GM12875 (cell line): Measurements from ENCODE around the gene TMEM242.

Experiments used
- H3K4me3 ChIP-seq: one replicate; pipeline ENCODE4 v1.5.1; 2011; ENCODE audit warnings: low read depth, low read length, control low read depth
- TF ChIP-seq, protein P1 (sequence below): IDR thresholded peaks from 2 replicates; pipeline ENCODE4 v1.5.1; 2011; ENCODE audit warnings: low read depth, mild to moderate bottlenecking, control low read depth, inconsistent platforms, low read length, moderate library complexity, borderline replicate concordance; ENCODE audit not compliant: insufficient read depth

TMEM242 gene

GRCh38 chr6:157239671-157240058, 83.7 kb downstream of the TMEM242 start:
- H3K4me3 ChIP-seq: no peak overlapping the region
- TF ChIP-seq, protein P1, sequence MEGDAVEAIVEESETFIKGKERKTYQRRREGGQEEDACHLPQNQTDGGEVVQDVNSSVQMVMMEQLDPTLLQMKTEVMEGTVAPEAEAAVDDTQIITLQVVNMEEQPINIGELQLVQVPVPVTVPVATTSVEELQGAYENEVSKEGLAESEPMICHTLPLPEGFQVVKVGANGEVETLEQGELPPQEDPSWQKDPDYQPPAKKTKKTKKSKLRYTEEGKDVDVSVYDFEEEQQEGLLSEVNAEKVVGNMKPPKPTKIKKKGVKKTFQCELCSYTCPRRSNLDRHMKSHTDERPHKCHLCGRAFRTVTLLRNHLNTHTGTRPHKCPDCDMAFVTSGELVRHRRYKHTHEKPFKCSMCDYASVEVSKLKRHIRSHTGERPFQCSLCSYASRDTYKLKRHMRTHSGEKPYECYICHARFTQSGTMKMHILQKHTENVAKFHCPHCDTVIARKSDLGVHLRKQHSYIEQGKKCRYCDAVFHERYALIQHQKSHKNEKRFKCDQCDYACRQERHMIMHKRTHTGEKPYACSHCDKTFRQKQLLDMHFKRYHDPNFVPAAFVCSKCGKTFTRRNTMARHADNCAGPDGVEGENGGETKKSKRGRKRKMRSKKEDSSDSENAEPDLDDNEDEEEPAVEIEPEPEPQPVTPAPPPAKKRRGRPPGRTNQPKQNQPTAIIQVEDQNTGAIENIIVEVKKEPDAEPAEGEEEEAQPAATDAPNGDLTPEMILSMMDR: no peak
